H9 (cell line): Measurements from ENCODE around the gene KCTD16. TPM values are rescaled to one million over a fixed set of nuclear protein-coding genes. Genes with fewer than 3 reads are reported as not detected.

Experiments
- DNase-seq: peaks from one replicate; pipeline ENCODE4 v3.0.0-alpha.2; 2017
- H2AFZ ChIP-seq: one replicate; pipeline ENCODE4 v1.6.1; 2013; ENCODE audit warnings: mild to moderate bottlenecking, low read length, control low read depth, moderate library complexity
- H2AK5ac ChIP-seq: 2 replicates; pipeline ENCODE4 v1.6.1; 2013; ENCODE audit warnings: low read length, control low read depth, mixed read lengths; ENCODE audit not compliant: insufficient read length
- H2BK120ac ChIP-seq: one replicate; pipeline ENCODE4 v1.6.1; 2013; ENCODE audit warnings: low read depth, mild to moderate bottlenecking, low read length, control low read depth, inconsistent platforms; ENCODE audit not compliant: poor library complexity, severe bottlenecking
- H2BK12ac ChIP-seq: 2 replicates; pipeline ENCODE4 v1.6.1; 2013; ENCODE audit warnings: low read length, control low read depth, mixed read lengths, low read depth; ENCODE audit not compliant: insufficient read length
- H2BK15ac ChIP-seq: 2 replicates; pipeline ENCODE4 v1.6.1; 2013; ENCODE audit warnings: low read depth, low read length, control low read depth
- H2BK20ac ChIP-seq: one replicate; pipeline ENCODE4 v1.6.1; 2013; ENCODE audit warnings: low read depth, mild to moderate bottlenecking, low read length, control low read depth, inconsistent platforms; ENCODE audit not compliant: poor library complexity, severe bottlenecking
- H2BK5ac ChIP-seq: 2 replicates; pipeline ENCODE4 v1.6.1; 2013; ENCODE audit warnings: low read length, control low read depth, mixed read lengths; ENCODE audit not compliant: insufficient read length
- H3K14ac ChIP-seq: 2 replicates; pipeline ENCODE4 v1.6.1; 2013; ENCODE audit warnings: low read length, control low read depth; ENCODE audit not compliant: insufficient read depth
- H3K18ac ChIP-seq: 2 replicates; pipeline ENCODE4 v1.6.1; 2013; ENCODE audit warnings: low read depth, mild to moderate bottlenecking, mixed read lengths, low read length, control low read depth; ENCODE audit not compliant: insufficient read length
- H3K23ac ChIP-seq: 2 replicates; pipeline ENCODE4 v1.6.1; 2013; ENCODE audit warnings: low read length, control low read depth, mixed read lengths, low read depth; ENCODE audit not compliant: insufficient read length
- H3K23me2 ChIP-seq: 2 replicates; pipeline ENCODE4 v1.6.1; 2013; ENCODE audit warnings: low read depth, mild to moderate bottlenecking, mixed read lengths, low read length, control low read depth; ENCODE audit not compliant: insufficient read length, poor library complexity, severe bottlenecking
- H3K27ac ChIP-seq: 2 replicates; pipeline ENCODE4 v1.5.1; 2013; ENCODE audit warnings: low read length, control low read depth, mixed read lengths, low read depth; ENCODE audit not compliant: insufficient read length
- H3K27me3 ChIP-seq: 2 replicates; pipeline ENCODE4 v1.6.1; 2013; ENCODE audit warnings: low read length, control low read depth, inconsistent platforms; ENCODE audit not compliant: insufficient read depth
- H3K4ac ChIP-seq: 2 replicates; pipeline ENCODE4 v1.6.1; 2013; ENCODE audit warnings: low read depth, mild to moderate bottlenecking, control low read depth, inconsistent platforms, low read length, moderate library complexity
- H3K4me1 ChIP-seq: 2 replicates; pipeline ENCODE4 v1.6.1; 2013; ENCODE audit warnings: low read length, control low read depth, inconsistent platforms; ENCODE audit not compliant: insufficient read depth
- H3K4me2 ChIP-seq: 2 replicates; pipeline ENCODE4 v1.6.1; 2013; ENCODE audit warnings: low read length, control low read depth, mixed read lengths; ENCODE audit not compliant: insufficient read length, insufficient read depth
- H3K56ac ChIP-seq: 2 replicates; pipeline ENCODE4 v1.6.1; 2013; ENCODE audit warnings: low read depth, mild to moderate bottlenecking, mixed read lengths, low read length, control low read depth; ENCODE audit not compliant: insufficient read length
- H3K79me1 ChIP-seq: 2 replicates; pipeline ENCODE4 v1.6.1; 2013; ENCODE audit warnings: low read depth, mild to moderate bottlenecking, moderate library complexity, low read length, control low read depth, inconsistent platforms; ENCODE audit not compliant: insufficient read depth, poor library complexity, severe bottlenecking
- H3K79me2 ChIP-seq: 2 replicates; pipeline ENCODE4 v1.6.1; 2013; ENCODE audit warnings: low read length, control low read depth, inconsistent platforms; ENCODE audit not compliant: insufficient read depth
- H3K9ac ChIP-seq: 2 replicates; pipeline ENCODE4 v1.6.1; 2013; ENCODE audit warnings: low read length, control low read depth, mixed read lengths; ENCODE audit not compliant: insufficient read length; ENCODE audit errors: extremely low read depth
- H3K9me3 ChIP-seq: one replicate; pipeline ENCODE4 v1.6.1; 2013; ENCODE audit warnings: low read depth, low read length, inconsistent platforms; ENCODE audit not compliant: control insufficient read depth
- H3T11ph ChIP-seq: one replicate; pipeline ENCODE4 v1.6.1; 2013; ENCODE audit warnings: mild to moderate bottlenecking, low read length, control low read depth, inconsistent platforms
- H4K20me1 ChIP-seq: one replicate; pipeline ENCODE4 v1.6.1; 2013; ENCODE audit not compliant: control insufficient read depth, insufficient read length, insufficient read depth
- H4K5ac ChIP-seq: 2 replicates; pipeline ENCODE4 v1.6.1; 2013; ENCODE audit warnings: low read depth, mild to moderate bottlenecking, mixed read lengths, low read length, control low read depth; ENCODE audit not compliant: insufficient read length
- H4K8ac ChIP-seq: replicated peaks from 2 replicates; pipeline ENCODE4 v1.6.1; 2013; ENCODE audit warnings: low read length, control low read depth, mixed read lengths, low read depth; ENCODE audit not compliant: insufficient read length
- H4K91ac ChIP-seq: 2 replicates; pipeline ENCODE4 v1.6.1; 2013; ENCODE audit warnings: low read depth, mild to moderate bottlenecking, moderate library complexity, mixed read lengths, low read length, control low read depth; ENCODE audit not compliant: insufficient read length
- H3K27ac Mint-ChIP-seq, 3 experiments: 2 replicates in 2 of 3; 3 replicates in 1 of 3; pipeline ENCODE4 v1.8.0; 2020 to 2021; ENCODE audit warnings: mixed read lengths in 3 of 3, mild to moderate bottlenecking in 1 of 3, moderate library complexity in 1 of 3
- H3K27me3 Mint-ChIP-seq: 2 replicates; pipeline ENCODE4 v1.8.0; 2021; ENCODE audit warnings: low read depth, mild to moderate bottlenecking, moderate library complexity, mixed read lengths
- H3K36me3 Mint-ChIP-seq, 3 experiments: 2 replicates in 2 of 3; 3 replicates in 1 of 3; pipeline ENCODE4 v1.8.0; 2020 to 2021; ENCODE audit warnings: low read depth in 3 of 3, mixed read lengths in 3 of 3; ENCODE audit not compliant: insufficient read depth in 1 of 3
- H3K4me1 Mint-ChIP-seq, 2 experiments: 2 replicates each; pipeline ENCODE4 v1.8.0; 2020; ENCODE audit warnings: mixed read lengths in 2 of 2
- H3K4me3 Mint-ChIP-seq, 2 experiments: 2 replicates in 1 of 2; 3 replicates in 1 of 2; pipeline ENCODE4 v1.8.0; 2020 to 2021; ENCODE audit warnings: mild to moderate bottlenecking in 2 of 2, mixed read lengths in 2 of 2, moderate library complexity in 1 of 2
- H3K9me3 Mint-ChIP-seq, 2 experiments: 2 replicates in 1 of 2; 3 replicates in 1 of 2; pipeline ENCODE4 v1.8.0; 2020; ENCODE audit warnings: mild to moderate bottlenecking in 2 of 2, mixed read lengths in 2 of 2, moderate library complexity in 1 of 2
- WGBS: extraction: QIAGEN DNeasy Blood & Tissue Kit; methylation state at CpG from one replicate; pipeline ENCODE4 v1.1.7; 2013; ENCODE audit warnings: missing lambda C conversion rate, low lambda C conversion rate, mixed read lengths; ENCODE audit not compliant: insufficient read length; ENCODE audit errors: extremely low coverage; 5-methylcytosine and 5-hydroxymethylcytosine counted together
- total RNA-seq: library from RNA; stranded (reverse); gene quantifications from 2 replicates; pipeline ENCODE4 v1.2.1, GENCODE V29; 2021
- TF ChIP-seq, protein P1 (sequence below): fragments of 200-600 bp; sonication (generic); conservative IDR thresholded peaks from 3 replicates; pipeline ENCODE4 v1.8.0; 2021; ENCODE audit warnings: antibody characterized with exemption, mild to moderate bottlenecking

The KCTD16 gene
- total RNA-seq, 1 experiment from 2014 or later = 0.09 TPM

DNA sequence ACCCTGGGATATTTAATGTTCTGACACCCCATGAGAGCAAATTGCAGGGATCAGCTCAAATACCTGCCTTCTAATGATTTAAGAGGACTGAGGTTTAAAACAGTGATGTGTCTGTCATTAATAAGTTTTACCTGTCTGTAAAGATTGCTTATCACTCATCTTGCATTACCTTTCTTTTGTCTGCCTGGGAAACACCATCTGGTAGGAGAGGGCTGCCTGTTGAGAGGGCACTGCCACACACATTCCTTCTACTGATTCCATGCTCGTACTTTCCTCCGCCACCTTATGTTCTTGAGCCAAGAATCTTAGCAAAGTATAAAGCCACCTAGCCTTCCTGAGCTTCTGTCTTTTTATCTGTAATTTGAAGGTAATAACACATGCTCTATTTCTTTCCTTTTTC, 118.6 kb downstream of the KCTD16 start:
- DNase-seq = no peak
- TF ChIP-seq, protein P1, sequence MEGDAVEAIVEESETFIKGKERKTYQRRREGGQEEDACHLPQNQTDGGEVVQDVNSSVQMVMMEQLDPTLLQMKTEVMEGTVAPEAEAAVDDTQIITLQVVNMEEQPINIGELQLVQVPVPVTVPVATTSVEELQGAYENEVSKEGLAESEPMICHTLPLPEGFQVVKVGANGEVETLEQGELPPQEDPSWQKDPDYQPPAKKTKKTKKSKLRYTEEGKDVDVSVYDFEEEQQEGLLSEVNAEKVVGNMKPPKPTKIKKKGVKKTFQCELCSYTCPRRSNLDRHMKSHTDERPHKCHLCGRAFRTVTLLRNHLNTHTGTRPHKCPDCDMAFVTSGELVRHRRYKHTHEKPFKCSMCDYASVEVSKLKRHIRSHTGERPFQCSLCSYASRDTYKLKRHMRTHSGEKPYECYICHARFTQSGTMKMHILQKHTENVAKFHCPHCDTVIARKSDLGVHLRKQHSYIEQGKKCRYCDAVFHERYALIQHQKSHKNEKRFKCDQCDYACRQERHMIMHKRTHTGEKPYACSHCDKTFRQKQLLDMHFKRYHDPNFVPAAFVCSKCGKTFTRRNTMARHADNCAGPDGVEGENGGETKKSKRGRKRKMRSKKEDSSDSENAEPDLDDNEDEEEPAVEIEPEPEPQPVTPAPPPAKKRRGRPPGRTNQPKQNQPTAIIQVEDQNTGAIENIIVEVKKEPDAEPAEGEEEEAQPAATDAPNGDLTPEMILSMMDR = no peak
- Histone ChIP-seq H2BK12ac (no peak overlapping the region), H3K14ac (no peak overlapping the region), H2BK120ac (no peak overlapping the region), H3K18ac (no peak overlapping the region), H4K5ac (no peak overlapping the region), H3K4me1 (no peaks in the 10 kb centered on the region; the same call in 1 of the 2 replicates), H3K9ac (no peak overlapping the region), H3K79me2 (no peaks in the 10 kb centered on the region), H2BK15ac (no peak overlapping the region), H3K9me3 (no peaks in the 10 kb centered on the region), H3K4ac (no peak overlapping the region), H2AFZ (no peak overlapping the region), H3K23ac (no peak overlapping the region), H3K79me1 (no peaks in the 10 kb centered on the region), H3K27me3 (no peaks in the 10 kb centered on the region), H4K91ac (no peak overlapping the region), H4K8ac (no peak overlapping the region), H3K56ac (no peak overlapping the region), H3K4me2 (no peak overlapping the region), H2BK5ac (no peak overlapping the region), H3T11ph (no peak overlapping the region), H4K20me1 (no peaks in the 10 kb centered on the region), H2AK5ac (no peak overlapping the region), H3K27ac (no peak overlapping the region), H2BK20ac (no peak overlapping the region), H3K23me2 (no peaks in the 10 kb centered on the region)
- H3K9me3 Mint-ChIP-seq = no peaks in the 10 kb centered on the region
- H3K4me3 Mint-ChIP-seq = no peak overlapping the region
- no CpG with 5 or more reads among the region's 2 CpGs for whole genome bisulfite sequencing
- H3K36me3 Mint-ChIP-seq = no peaks in the 10 kb centered on the region
- no peak overlapping the region for H3K27ac Mint-ChIP-seq
- H3K27me3 Mint-ChIP-seq = no peaks in the 10 kb centered on the region; the same call in 1 of the 2 replicates
- H3K4me1 Mint-ChIP-seq = peaks cover 15 to 16% of the 10 kb centered on the region in 2 experiments; a peak in 3 of 4 replicates
